Stomach (tissue), 4 donors: ENCODE measurements around the gene LGALS12.

Experiments used
- CTCF ChIP-seq, 7 experiments: fragments of 450-650 bp in 4 of 7; fragments of 200-600 bp in 3 of 7; sonication (generic) in 3 of 7; IDR thresholded peaks; one replicate each; pipeline ENCODE4 v1.5.1; 2016 to 2019; ENCODE audit warnings: antibody characterized with exemption in 7 of 7, control low read depth in 2 of 7, mild to moderate bottlenecking in 1 of 7
- POLR2A ChIP-seq, 4 donors: fragments of 450-650 bp; IDR thresholded peaks; one replicate each; pipeline ENCODE4 v1.6.1; 2016; ENCODE audit warnings: antibody characterized with exemption in 4 of 4, control low read depth in 2 of 4, mild to moderate bottlenecking in 1 of 4, moderate library complexity in 1 of 4
- POLR2AphosphoS5 ChIP-seq, 3 donors: sonication (generic); formaldehyde crosslinking; IDR thresholded peaks; one replicate each; pipeline ENCODE4 v1.6.1; 2016; ENCODE audit warnings: antibody characterized with exemption in 3 of 3

- no peak for TF ChIP-seq CTCF (IDR thresholded peaks at IDR 0.05)
- TF ChIP-seq POLR2AphosphoS5 (IDR thresholded peaks at IDR 0.05) = no peak
- no peak for TF ChIP-seq POLR2A (IDR thresholded peaks at IDR 0.05)
Observed at GRCh38 chr11:63476618-63477017, 29.3 kb upstream of the LGALS12 start.
